K562 (cell line): Measurements from ENCODE around the gene EZH1. TPM values are rescaled to one million over a fixed set of nuclear protein-coding genes. Genes with fewer than 3 reads are reported as not detected.

Experiments used
- BRD4 ChIP-seq: fragments of 200-600 bp; sonication (generic); IDR thresholded peaks from 2 replicates; pipeline ENCODE4 v1.6.1; 2017; ENCODE audit warnings: inconsistent platforms
- BRF1 ChIP-seq: IDR thresholded peaks from 3 replicates; pipeline ENCODE4 v1.6.1; 2011; ENCODE audit warnings: borderline replicate concordance, mild to moderate bottlenecking; ENCODE audit not compliant: insufficient read length; ENCODE audit errors: extremely low read depth
- CHD2 ChIP-seq: IDR thresholded peaks from 2 replicates; pipeline ENCODE4 v1.6.1; 2011; ENCODE audit warnings: low read depth, low read length
- COPS2 ChIP-seq: fragments of 450-650 bp; conservative IDR thresholded peaks from 2 replicates; pipeline ENCODE4 v1.6.1; 2016; ENCODE audit warnings: mild to moderate bottlenecking, moderate library complexity
- DIDO1 ChIP-seq: fragments of 450-650 bp; IDR thresholded peaks from 2 replicates; pipeline ENCODE4 v1.6.1; 2016; ENCODE audit warnings: low read depth, missing biosample characterization, missing genetic modification characterization
- EHMT2 ChIP-seq: fragments of 450-650 bp; IDR thresholded peaks from 2 replicates; pipeline ENCODE4 v1.6.1; 2018; ENCODE audit warnings: antibody characterized with exemption
- ESRRA ChIP-seq: fragments of 450-650 bp; IDR thresholded peaks from 2 replicates; pipeline ENCODE4 v1.6.1; 2014; ENCODE audit warnings: low read depth, mild to moderate bottlenecking, moderate library complexity, borderline replicate concordance
- FOXK2 ChIP-seq, 2 experiments: fragments of 450-650 bp; IDR thresholded peaks in 1 of 2; conservative IDR thresholded peaks in 1 of 2; 2 replicates each; pipeline ENCODE4 v1.6.1; 2016; ENCODE audit warnings: low read depth in 2 of 2, mild to moderate bottlenecking in 1 of 2
- GATAD2B ChIP-seq: fragments of 450-650 bp; IDR thresholded peaks from 2 replicates; pipeline ENCODE4 v1.6.1; 2017; ENCODE audit warnings: mild to moderate bottlenecking, borderline replicate concordance
- HLTF ChIP-seq: fragments of 450-650 bp; IDR thresholded peaks from 2 replicates; pipeline ENCODE4 v1.6.1; 2016
- HMG20B ChIP-seq: fragments of 250-450 bp; sonication (Bioruptor Pico); IDR thresholded peaks from 2 replicates; pipeline ENCODE4 v1.5.0; 2021; ENCODE audit warnings: mild to moderate bottlenecking
- IRF2 ChIP-seq: sonication (generic); formaldehyde crosslinking; IDR thresholded peaks from 2 replicates; pipeline ENCODE4 v1.8.1; 2022; ENCODE audit warnings: mild to moderate bottlenecking, missing genetic modification reagents
- LARP7 ChIP-seq: fragments of 450-650 bp; IDR thresholded peaks from 2 replicates; pipeline ENCODE4 v1.6.1; 2016
- MEIS2 ChIP-seq: fragments of 450-650 bp; IDR thresholded peaks from 2 replicates; pipeline ENCODE4 v1.6.1; 2014; ENCODE audit warnings: mild to moderate bottlenecking; ENCODE audit not compliant: partially characterized antibody
- MIER1 ChIP-seq: fragments of 450-650 bp; IDR thresholded peaks from 2 replicates; pipeline ENCODE4 v1.6.1; 2016; ENCODE audit warnings: antibody characterized with exemption, mild to moderate bottlenecking, low read depth
- MTA2 ChIP-seq: fragments of 450-650 bp; IDR thresholded peaks from 2 replicates; pipeline ENCODE4 v1.6.1; 2016; ENCODE audit warnings: low read depth
- NFIC ChIP-seq: fragments of 450-650 bp; IDR thresholded peaks from 2 replicates; pipeline ENCODE4 v1.6.1; 2017; ENCODE audit warnings: mild to moderate bottlenecking, inconsistent platforms
- POLR2AphosphoS5 ChIP-seq: IDR thresholded peaks from 2 replicates; pipeline ENCODE4 v1.6.1; 2011; ENCODE audit warnings: mild to moderate bottlenecking, low read depth, low read length, moderate library complexity; ENCODE audit not compliant: control insufficient read depth, insufficient read depth
- POLR2G ChIP-seq: fragments of 200-400 bp; formaldehyde crosslinking; IDR thresholded peaks from 2 replicates; pipeline ENCODE4 v1.6.1; 2017; ENCODE audit warnings: low read depth, mild to moderate bottlenecking, antibody characterized with exemption, low read length, moderate library complexity
- RNF219 ChIP-seq: fragments of 250-450 bp; sonication (Bioruptor Pico); IDR thresholded peaks from 2 replicates; pipeline ENCODE4 v1.5.0; 2022; ENCODE audit warnings: mild to moderate bottlenecking
- TCF7 ChIP-seq: sonication (generic); IDR thresholded peaks from 2 replicates; pipeline ENCODE4 v1.6.1; 2016; ENCODE audit warnings: antibody characterized with exemption, borderline replicate concordance
- TCFL5 ChIP-seq: fragments of 250-450 bp; sonication (Bioruptor Pico); conservative IDR thresholded peaks from 2 replicates; pipeline ENCODE4 v1.6.1; 2021; ENCODE audit warnings: mild to moderate bottlenecking, moderate library complexity, matching md5 sums
- ZNF133 ChIP-seq: fragments of 250-450 bp; sonication (Bioruptor Pico); IDR thresholded peaks from 2 replicates; pipeline ENCODE4 v1.4.0; 2020; ENCODE audit warnings: mild to moderate bottlenecking
- ZNF24 ChIP-seq: fragments of 450-650 bp; IDR thresholded peaks from 2 replicates; pipeline ENCODE4 v1.6.1; 2016
- ZNF274 ChIP-seq: IDR thresholded peaks from 2 replicates; pipeline ENCODE4 v1.6.1; 2011; ENCODE audit warnings: low read depth, mild to moderate bottlenecking, low read length, moderate library complexity, borderline replicate concordance
- ZNF444 ChIP-seq: fragments of 250-450 bp; sonication (Bioruptor Pico); IDR thresholded peaks from 2 replicates; pipeline ENCODE4 v1.4.0; 2020; ENCODE audit warnings: mild to moderate bottlenecking, moderate library complexity
- ZNF668 ChIP-seq: fragments of 250-450 bp; sonication (Bioruptor Pico); IDR thresholded peaks from 2 replicates; pipeline ENCODE4 v1.8.0; 2022; ENCODE audit warnings: mild to moderate bottlenecking, inconsistent platforms
- polyA plus RNA-seq, 8 experiments: library from polyadenylated mRNA; depleted of rRNA in 4 of 8; stranded (reverse) in 5 of 8; unstranded in 3 of 8; fragments of >200 nt; fragmentation: Nextera tagmentation in 2 of 8; fragmentation: Illumina TruSeq in 1 of 8; extraction: Ambion mirVana in 2 of 8; extraction: Trizol in 1 of 8; gene quantifications; 2 replicates each; pipeline versions ENCODE4 v1.2.1 to v1.2.3, GENCODE V29; 2011 to 2014; ENCODE audit warnings: inconsistent platforms in 1 of 8, missing spikeins in 1 of 8
- total RNA-seq, 7 experiments: library from RNA; depleted of rRNA in 6 of 7; stranded (reverse); fragments of >200 nt in 6 of 7; fragmentation: Illumina TruSeq in 2 of 7; extraction: Trizol in 2 of 7; gene quantifications; 2 replicates each; pipeline versions ENCODE4 v1.2.1 to v1.2.3, GENCODE V29; 2011 to 2021; ENCODE audit warnings: low replicate concordance in 1 of 7
- TF ChIP-seq, protein P1 (sequence below): IDR thresholded peaks from 2 replicates; pipeline ENCODE4 v1.6.1; 2011; ENCODE audit warnings: borderline replicate concordance, low read depth, mild to moderate bottlenecking, moderate library complexity, low read length; ENCODE audit not compliant: insufficient read depth, poor library complexity, severe bottlenecking

Gene EZH1
- total and polyA plus RNA-seq, 9 of the 15 experiments (the other 6 are each of a cell fraction or from before 2014, with no cell fraction given) = 8.6 to 40.8 (median 22.9) TPM

- TF ChIP-seq, protein P1, sequence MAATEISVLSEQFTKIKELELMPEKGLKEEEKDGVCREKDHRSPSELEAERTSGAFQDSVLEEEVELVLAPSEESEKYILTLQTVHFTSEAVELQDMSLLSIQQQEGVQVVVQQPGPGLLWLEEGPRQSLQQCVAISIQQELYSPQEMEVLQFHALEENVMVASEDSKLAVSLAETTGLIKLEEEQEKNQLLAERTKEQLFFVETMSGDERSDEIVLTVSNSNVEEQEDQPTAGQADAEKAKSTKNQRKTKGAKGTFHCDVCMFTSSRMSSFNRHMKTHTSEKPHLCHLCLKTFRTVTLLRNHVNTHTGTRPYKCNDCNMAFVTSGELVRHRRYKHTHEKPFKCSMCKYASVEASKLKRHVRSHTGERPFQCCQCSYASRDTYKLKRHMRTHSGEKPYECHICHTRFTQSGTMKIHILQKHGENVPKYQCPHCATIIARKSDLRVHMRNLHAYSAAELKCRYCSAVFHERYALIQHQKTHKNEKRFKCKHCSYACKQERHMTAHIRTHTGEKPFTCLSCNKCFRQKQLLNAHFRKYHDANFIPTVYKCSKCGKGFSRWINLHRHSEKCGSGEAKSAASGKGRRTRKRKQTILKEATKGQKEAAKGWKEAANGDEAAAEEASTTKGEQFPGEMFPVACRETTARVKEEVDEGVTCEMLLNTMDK = no peak
- TF ChIP-seq NFIC = peak; percentile 76
- peak; percentile 53; the same call in 1 of the 2 replicates for TF ChIP-seq CHD2
- no peak for TF ChIP-seq BRF1
- TF ChIP-seq TCF7 = 0 out of 2 replicates have a peak, but pooled peaks have one; percentile 32
- peak; percentile 89 for TF ChIP-seq GATAD2B
- peak; percentile 39; the same call in 1 of the 2 replicates for TF ChIP-seq HLTF
- TF ChIP-seq FOXK2 (conservative IDR thresholded peaks at IDR 0.05 in 1 of 2, IDR thresholded peaks at IDR 0.05 in 1 of 2; ENCODE audit: low read depth in 2 of 2) = peak; percentile 70 to 71
- peak; percentile 86 for TF ChIP-seq MTA2
- no peak for TF ChIP-seq ZNF444
- TF ChIP-seq LARP7 = no peak
- TF ChIP-seq POLR2G = peak; percentile 86
- 0 out of 2 replicates have a peak, but pooled peaks have one; percentile 43 for TF ChIP-seq BRD4
- no peak for TF ChIP-seq COPS2
- no peak for TF ChIP-seq MIER1
- TF ChIP-seq ZNF133 = no peak
- no peak for TF ChIP-seq IRF2
- no peak for TF ChIP-seq ZNF274
- TF ChIP-seq DIDO1 (tag) = no peak
- TF ChIP-seq MEIS2 = peak; percentile 16
- peak; percentile 92 for TF ChIP-seq POLR2AphosphoS5
- no peak for TF ChIP-seq RNF219 (CRISPR knock-in tag)
- no peak for TF ChIP-seq ZNF668 (CRISPR knock-in tag)
- TF ChIP-seq ESRRA = peak; percentile 81
- TF ChIP-seq ZNF24 = no peak
- no peak for TF ChIP-seq HMG20B (CRISPR knock-in tag)
- TF ChIP-seq TCFL5 (CRISPR knock-in tag) = no peak
- no peak for TF ChIP-seq EHMT2
These were observed 35.4 kb upstream of the EZH1 start, which contains the start of gene WNK4 (continued) for GRCh38 chr17:42779936-42780850.
